Measurements from ENCODE around the gene ST3GAL6.

The ST3GAL6 gene

DNA sequence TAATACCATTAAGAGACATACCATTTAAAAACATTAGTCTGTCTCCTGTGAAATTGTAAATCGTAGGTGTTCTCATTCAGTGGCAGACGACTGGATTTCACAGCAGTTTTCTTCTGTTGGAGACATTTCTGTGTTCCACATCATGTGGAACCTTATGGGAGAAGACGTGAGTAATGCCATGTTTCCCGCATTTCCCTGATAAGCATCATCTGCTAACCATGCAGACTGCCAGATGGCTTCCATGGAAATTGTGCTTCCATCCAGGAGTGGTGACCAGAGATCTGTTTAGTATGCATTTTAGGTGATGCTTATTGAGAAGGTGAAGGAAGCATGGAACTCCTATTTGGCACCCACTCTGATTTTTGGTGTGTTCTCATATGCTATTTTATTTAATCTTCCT lies 28.4 kb upstream of the ST3GAL6 start:
- peaks cover 26% of the 10 kb centered on the region for H3K27me3 ChIP-seq (ENCODE audit: control insufficient read depth, low read length)
- TF ChIP-seq EZH2phosphoT487 (IDR thresholded peaks at IDR 0.05; ENCODE audit: borderline replicate concordance, low read length) (no peak), CTCF (IDR thresholded peaks at IDR 0.05; ENCODE audit: low read depth, low read length, poor library complexity, severe bottlenecking) (no peak)
- no peaks in the 10 kb centered on the region for H4K20me1 ChIP-seq (ENCODE audit: control insufficient read depth, insufficient read depth, low read depth, low read length)
- no peak overlapping the region for H3K4me3 ChIP-seq (ENCODE audit: low read length)
- H3K36me3 ChIP-seq (ENCODE audit: control insufficient read depth, low read length) = no peaks in the 10 kb centered on the region
- no peaks in the 10 kb centered on the region for H3K9me2 ChIP-seq (replicated peaks; ENCODE audit: control insufficient read depth, low read length)
- H3K27ac ChIP-seq (ENCODE audit: low read depth, low read length) = no peak overlapping the region
- no peaks in the 10 kb centered on the region for H3K9me3 ChIP-seq (ENCODE audit: control insufficient read depth, insufficient read depth, low read length)
- H3K79me2 ChIP-seq (ENCODE audit: control insufficient read depth, low read length) = no peaks in the 10 kb centered on the region
- no peak overlapping the region for H3K4me2 ChIP-seq (ENCODE audit: low read length)
- H3F3A ChIP-seq (ENCODE audit: control insufficient read depth, insufficient read depth) = no peaks in the 10 kb centered on the region
- H3K4me1 ChIP-seq (ENCODE audit: control insufficient read depth, low read length) = no peaks in the 10 kb centered on the region; the same call in 1 of the 2 replicates

GRCh38 chr3:98735296-98735695 lies 27.8 kb upstream of the ST3GAL6 start:
- peaks cover 26% of the 10 kb centered on the region for H3K27me3 ChIP-seq (ENCODE audit: control insufficient read depth, low read length)
- no peaks in the 10 kb centered on the region; the same call in 1 of the 2 replicates for H3K4me1 ChIP-seq (ENCODE audit: control insufficient read depth, low read length)
- no peaks in the 10 kb centered on the region for H3K9me2 ChIP-seq (replicated peaks; ENCODE audit: control insufficient read depth, low read length)
- no peaks in the 10 kb centered on the region for H3K79me2 ChIP-seq (ENCODE audit: control insufficient read depth, low read length)
- no peaks in the 10 kb centered on the region for H3K36me3 ChIP-seq (ENCODE audit: control insufficient read depth, low read length)
- TF ChIP-seq CTCF (IDR thresholded peaks at IDR 0.05; ENCODE audit: low read depth, low read length, poor library complexity, severe bottlenecking) (no peak), EZH2phosphoT487 (IDR thresholded peaks at IDR 0.05; ENCODE audit: borderline replicate concordance, low read length) (no peak)
- H3K27ac ChIP-seq (ENCODE audit: low read depth, low read length) = no peak overlapping the region
- H3K4me3 ChIP-seq (ENCODE audit: low read length) = no peak overlapping the region
- H3K4me2 ChIP-seq (ENCODE audit: low read length) = no peak overlapping the region
- no peaks in the 10 kb centered on the region for H4K20me1 ChIP-seq (ENCODE audit: control insufficient read depth, insufficient read depth, low read depth, low read length)
- H3F3A ChIP-seq (ENCODE audit: control insufficient read depth, insufficient read depth) = no peaks in the 10 kb centered on the region
- H3K9me3 ChIP-seq (ENCODE audit: control insufficient read depth, insufficient read depth, low read length) = no peaks in the 10 kb centered on the region

DNA sequence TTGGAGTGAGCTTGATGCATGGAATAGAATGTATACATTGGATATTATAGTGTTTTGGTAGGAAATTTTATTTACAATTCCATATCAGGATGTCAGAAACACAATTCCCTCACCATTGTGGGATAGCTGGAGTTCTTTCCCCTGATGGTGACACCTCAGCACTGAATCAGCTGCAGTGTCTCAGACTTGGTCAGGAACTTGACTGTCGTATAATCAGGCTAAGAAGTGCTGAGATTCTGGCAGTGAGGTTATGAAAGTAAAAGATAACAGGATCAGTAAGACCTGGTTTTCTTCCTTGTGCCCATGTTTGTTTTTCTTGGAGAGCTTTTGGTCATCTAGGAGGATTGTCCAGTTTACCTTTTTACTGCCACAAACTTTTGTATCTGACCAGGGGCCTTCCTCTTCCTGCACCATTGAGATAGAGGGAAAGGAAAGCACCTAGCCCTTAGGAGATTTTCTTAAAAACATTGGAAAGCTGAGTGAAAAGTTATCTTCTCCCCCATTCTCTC lies 27.3 kb upstream of the ST3GAL6 start:
- H3F3A ChIP-seq (ENCODE audit: control insufficient read depth, insufficient read depth) = no peaks in the 10 kb centered on the region
- no peak overlapping the region for H3K27ac ChIP-seq (ENCODE audit: low read depth, low read length)
- H3K27me3 ChIP-seq (ENCODE audit: control insufficient read depth, low read length) = peaks cover 26% of the 10 kb centered on the region
- no peak overlapping the region for H3K4me3 ChIP-seq (ENCODE audit: low read length)
- no peaks in the 10 kb centered on the region; the same call in 1 of the 2 replicates for H3K4me1 ChIP-seq (ENCODE audit: control insufficient read depth, low read length)
- H3K4me2 ChIP-seq (ENCODE audit: low read length) = no peak overlapping the region
- H3K79me2 ChIP-seq (ENCODE audit: control insufficient read depth, low read length) = no peaks in the 10 kb centered on the region
- no peaks in the 10 kb centered on the region for H4K20me1 ChIP-seq (ENCODE audit: control insufficient read depth, insufficient read depth, low read depth, low read length)
- H3K9me2 ChIP-seq (replicated peaks; ENCODE audit: control insufficient read depth, low read length) = no peaks in the 10 kb centered on the region
- no peaks in the 10 kb centered on the region for H3K9me3 ChIP-seq (ENCODE audit: control insufficient read depth, insufficient read depth, low read length)
- TF ChIP-seq EZH2phosphoT487 (IDR thresholded peaks at IDR 0.05; ENCODE audit: borderline replicate concordance, low read length) = no peak
- TF ChIP-seq CTCF (IDR thresholded peaks at IDR 0.05; ENCODE audit: low read depth, low read length, poor library complexity, severe bottlenecking) = no peak
- no peaks in the 10 kb centered on the region for H3K36me3 ChIP-seq (ENCODE audit: control insufficient read depth, low read length)

Measured in DOHH2 (cell line).